Measurements from ENCODE around the gene TCOF1.

DNA sequence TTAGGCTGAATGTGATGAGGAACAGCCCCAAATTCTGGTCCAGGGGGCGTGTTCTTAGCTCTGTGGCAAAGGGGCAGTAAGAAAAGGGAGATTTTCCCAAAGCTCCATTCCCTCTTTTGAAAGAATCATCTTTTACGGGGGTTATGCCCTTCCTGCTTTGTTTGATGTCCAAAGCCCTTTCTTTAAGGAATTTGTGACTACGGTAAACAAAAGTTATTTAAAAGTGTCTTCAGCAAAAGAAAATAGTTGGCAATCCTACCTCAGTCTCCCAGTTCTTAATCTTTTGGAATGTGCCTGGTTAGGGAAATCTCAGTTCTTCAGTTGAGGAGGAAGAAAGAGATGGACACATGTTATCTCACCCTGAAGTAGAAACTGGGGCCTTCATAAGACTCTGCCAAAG lies 30.4 kb upstream of the TCOF1 start:
- TF ChIP-seq GATA2 (IDR thresholded peaks at IDR 0.05; ENCODE audit: low read depth, low read length) (no peak), GATA3 (IDR thresholded peaks at IDR 0.05; ENCODE audit: low read depth, low read length) (no peak)
